ENCODE data around the gene EML6. TPM values are rescaled to one million over a fixed set of nuclear protein-coding genes. Genes with fewer than 3 reads are reported as not detected.
A peak's percentile ranks its signal among the peaks of the same experiment; 100 is the strongest.

EML6 gene
- polyA plus RNA-seq, 1 of the 3 experiments (the other 2 are of a cell fraction) = 1.1 TPM

GRCh38 chr2:54728669-54729120 is 5.2 kb downstream of the EML6 start:
- H3K27me3 ChIP-seq (ENCODE audit: insufficient read depth) = no peaks in the 10 kb centered on the region; the same call in 1 of the 2 replicates
- H3K9ac ChIP-seq = no peak overlapping the region
- no peaks in the 10 kb centered on the region for H3K36me3 ChIP-seq (replicated peaks in 1 of 2; ENCODE audit: control insufficient read depth in 1 of 2, insufficient read depth in 2 of 2, low read length in 1 of 2)
- ChIA-PET POLR2A (no interaction called here), CTCF (interaction anchor here (1.6 kb wide), 1 partner anchor 110 kb away, joined by 4 read pairs; no protein-coding TSS in a partner anchor)
- H3F3A ChIP-seq (replicated peaks; ENCODE audit: insufficient read depth) = peaks cover 7% of the 10 kb centered on the region
- H2AFZ ChIP-seq (ENCODE audit: low read depth) = peak overlapping the region; percentile 60; the same call in 1 of the 2 replicates
- H3K79me2 ChIP-seq (ENCODE audit: insufficient read depth) = no peaks in the 10 kb centered on the region
- H3K4me2 ChIP-seq = no peak overlapping the region
- H3K4me1 ChIP-seq (ENCODE audit: control insufficient read depth in 1 of 2, insufficient read depth in 2 of 2, low read depth in 1 of 2, low read length in 1 of 2) = peaks cover 0 to 5% of the 10 kb centered on the region in 2 experiments; a peak in 2 of 4 replicates
- no peaks in the 10 kb centered on the region for H4K20me1 ChIP-seq (ENCODE audit: insufficient read depth)
- no peaks in the 10 kb centered on the region for H3K9me2 ChIP-seq
- peak; percentile 24; the same call in 1 of the 2 replicates for TF ChIP-seq NFIC (IDR thresholded peaks at IDR 0.05; ENCODE audit: borderline replicate concordance)
- TF ChIP-seq CTCF (IDR thresholded peaks at IDR 0.05) = peak; percentile 37
- no peak for TF ChIP-seq GABPA (IDR thresholded peaks at IDR 0.05; ENCODE audit: low read depth)
- peak; percentile 84 for TF ChIP-seq FOSL2 (IDR thresholded peaks at IDR 0.05; ENCODE audit: borderline replicate concordance, low read depth)
- peak; percentile 89 for TF ChIP-seq PBX3 (IDR thresholded peaks at IDR 0.05)
- TF ChIP-seq JUND (IDR thresholded peaks at IDR 0.05) = peak; percentile 70
- no peak for TF ChIP-seq TAF1 (IDR thresholded peaks at IDR 0.05; ENCODE audit: borderline replicate concordance, low read depth, low read length)
- peak; percentile 64 for TF ChIP-seq TCF12 (IDR thresholded peaks at IDR 0.05)
- WGBS (ENCODE audit: low lambda C conversion rate) = 39% methylated on average over 4 of the region's 4 CpGs
- no peak overlapping the region for H3K4me3 ChIP-seq (ENCODE audit: low read depth in 2 of 2, low read length in 1 of 2)
- no peaks in the 10 kb centered on the region for H3K9me3 ChIP-seq
- peak overlapping the region in 1 of 2 experiments; percentile 35; a peak in 1 of 4 replicates for H3K27ac ChIP-seq (ENCODE audit: low read depth in 2 of 2, low read length in 1 of 2)
- no peak for DNase-seq

- H3K36me3 ChIP-seq (replicated peaks in 1 of 2; ENCODE audit: control insufficient read depth in 1 of 2, insufficient read depth in 2 of 2, low read length in 1 of 2) = no peaks in the 10 kb centered on the region
- H4K20me1 ChIP-seq (ENCODE audit: insufficient read depth) = no peaks in the 10 kb centered on the region
- H3K79me2 ChIP-seq (ENCODE audit: insufficient read depth) = no peaks in the 10 kb centered on the region
- no peaks in the 10 kb centered on the region for H3K9me3 ChIP-seq
- CTCF ChIA-PET = interaction anchor here (0.5 to 1.5 kb wide), 2 partner anchors 19 to 103 kb away, joined by 3 read pairs; no protein-coding TSS in a partner anchor
- no peak overlapping the region for H3K27ac ChIP-seq (ENCODE audit: low read depth in 2 of 2, low read length in 1 of 2)
- H2AFZ ChIP-seq (ENCODE audit: low read depth) = no peak overlapping the region
- no peak for DNase-seq
- POLR2A ChIA-PET = no interaction called here
- H3K9me2 ChIP-seq = no peaks in the 10 kb centered on the region
- no peak overlapping the region for H3K4me2 ChIP-seq
- no peak overlapping the region for H3K4me3 ChIP-seq (ENCODE audit: low read depth in 2 of 2, low read length in 1 of 2)
- no peaks in the 10 kb centered on the region for H3F3A ChIP-seq (replicated peaks; ENCODE audit: insufficient read depth)
- H3K27me3 ChIP-seq (ENCODE audit: insufficient read depth) = no peaks in the 10 kb centered on the region
- no peaks in the 10 kb centered on the region for H3K4me1 ChIP-seq (ENCODE audit: control insufficient read depth in 1 of 2, insufficient read depth in 2 of 2, low read depth in 1 of 2, low read length in 1 of 2)
- 44% methylated on average over 2 of the region's 2 CpGs for WGBS (ENCODE audit: low lambda C conversion rate)
- no peak overlapping the region for H3K9ac ChIP-seq
- TF ChIP-seq NRF1 (IDR thresholded peaks at IDR 0.05; ENCODE audit: low read depth, low read length) (no peak), EP300 (IDR thresholded peaks at IDR 0.05; ENCODE audit: borderline replicate concordance in 1 of 2, low read depth in 1 of 2, low read length in 1 of 2) (no peak), MEF2A (IDR thresholded peaks at IDR 0.05; ENCODE audit: borderline replicate concordance, low read depth) (no peak), CHD2 (IDR thresholded peaks at IDR 0.05; ENCODE audit: low read length, partially characterized antibody) (no peak), JUND (IDR thresholded peaks at IDR 0.05) (no peak), RCOR1 (IDR thresholded peaks at IDR 0.05; ENCODE audit: low read length) (no peak), GABPA (IDR thresholded peaks at IDR 0.05; ENCODE audit: low read depth) (no peak), TEAD4 (IDR thresholded peaks at IDR 0.05; ENCODE audit: borderline replicate concordance, insufficient read depth) (no peak), MXI1 (IDR thresholded peaks at IDR 0.05; ENCODE audit: low read depth, low read length) (no peak), USF1 (IDR thresholded peaks at IDR 0.05; ENCODE audit: borderline replicate concordance, low read depth) (no peak), IRF3 (IDR thresholded peaks at IDR 0.05; ENCODE audit: low read depth, low read length) (no peak), PBX3 (IDR thresholded peaks at IDR 0.05) (no peak), TAF1 (IDR thresholded peaks at IDR 0.05; ENCODE audit: borderline replicate concordance, low read depth, low read length) (no peak), EZH2phosphoT487 (IDR thresholded peaks at IDR 0.05; ENCODE audit: borderline replicate concordance, low read depth) (no peak), YY1 (IDR thresholded peaks at IDR 0.05; ENCODE audit: low read depth) (no peak), FOXM1 (IDR thresholded peaks at IDR 0.05; ENCODE audit: low read depth) (no peak), USF2 (IDR thresholded peaks at IDR 0.05; ENCODE audit: borderline replicate concordance, low read depth, low read length) (no peak)
Observed at GRCh38 chr2:54735636-54736035, 12.2 kb downstream of the EML6 start.

Data from SK-N-SH (cell line).